ENCODE measurements around the gene SYNGR3.

SYNGR3 gene

DNA sequence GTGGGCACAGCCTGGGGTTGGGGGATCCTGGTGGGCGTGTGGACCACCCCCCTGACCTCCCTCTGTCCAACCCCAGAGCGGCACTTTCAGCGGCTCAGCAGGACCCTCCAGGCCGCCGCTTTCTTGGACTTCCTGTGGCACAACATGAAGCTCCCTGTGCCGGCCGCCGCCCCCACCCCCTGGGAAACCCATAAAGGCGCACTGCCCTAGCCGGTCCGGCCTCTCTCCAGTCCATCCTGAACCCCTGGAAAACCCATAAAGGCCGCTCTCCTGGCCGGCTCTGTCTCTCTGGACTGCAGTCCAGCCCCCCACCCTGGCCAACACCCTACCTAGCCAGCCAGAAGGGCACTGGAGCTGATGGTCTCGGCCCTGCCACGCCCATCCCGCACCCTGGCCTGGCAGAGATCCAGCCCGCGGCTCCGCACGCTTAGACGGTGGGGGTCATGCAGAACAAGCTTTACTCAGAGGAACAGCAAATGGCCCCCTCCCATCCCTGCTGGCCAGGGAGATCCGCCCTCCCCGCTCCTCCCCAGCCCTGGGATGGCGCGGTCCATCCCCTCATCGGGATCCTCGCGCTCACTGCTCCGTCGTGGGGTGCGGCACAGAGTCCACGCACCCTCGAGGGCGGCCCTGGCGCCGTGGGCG lies 11.2 kb upstream of the SYNGR3 start:
- Mint-ChIP-seq H3K27me3 (peaks cover 11% of the 10 kb centered on the region), H3K27ac (no peak overlapping the region), H3K4me1 (peaks cover 8% of the 10 kb centered on the region), H3K4me3 (no peak overlapping the region), H3K36me3 (peaks cover 25% of the 10 kb centered on the region), H3K9me3 (no peaks in the 10 kb centered on the region)
- ATAC-seq (ENCODE audit: low read depth) (no peak), DNase-seq (ENCODE audit: low spot score in 2 of 2) (no peak)

DNA sequence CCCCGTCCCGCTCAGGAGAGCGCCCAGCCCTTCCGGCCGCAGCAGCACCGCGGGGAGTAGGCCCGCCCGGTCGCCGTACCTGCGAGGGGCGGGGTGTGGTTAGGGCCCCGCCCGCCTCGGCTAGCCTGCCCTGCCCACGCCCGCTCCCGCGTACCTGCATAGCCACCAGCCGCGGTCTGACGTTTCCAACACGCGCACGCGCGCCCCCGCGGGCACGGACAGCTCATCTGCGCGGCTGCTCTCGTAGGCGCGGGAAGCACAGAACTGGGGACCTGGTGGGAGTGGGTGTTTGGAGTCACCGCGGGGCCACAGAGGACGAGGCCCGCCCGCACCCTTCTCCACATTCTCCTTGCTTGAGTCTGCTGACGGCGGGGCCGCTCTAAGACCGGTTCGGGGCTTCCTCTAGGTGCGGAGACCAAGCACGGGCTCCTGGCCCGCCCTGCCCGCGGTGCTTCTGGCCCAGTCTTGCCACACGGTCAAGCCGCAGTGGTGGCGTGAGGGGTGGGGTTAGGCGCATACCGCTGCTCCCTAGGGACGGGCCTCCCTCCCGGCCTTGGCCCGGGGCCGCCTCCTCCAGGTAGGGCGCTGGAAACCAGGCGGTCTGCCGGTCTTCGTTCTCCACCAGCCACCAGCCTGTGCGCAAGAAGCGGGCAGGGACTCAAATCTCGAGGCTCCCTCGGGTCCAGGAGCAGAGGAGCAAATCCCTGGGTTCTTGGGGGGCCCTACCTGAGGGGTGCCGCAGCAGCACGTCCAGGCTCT lies 10.3 kb upstream of the SYNGR3 start:
- ATAC-seq (ENCODE audit: low read depth) (peak; percentile 16), DNase-seq (ENCODE audit: low spot score in 2 of 2) (peak; percentile 27 to 37)
- H3K4me1 Mint-ChIP-seq, result peaks cover 8% of the 10 kb centered on the region
- no peak overlapping the region for H3K4me3 Mint-ChIP-seq
- no peak overlapping the region for H3K27ac Mint-ChIP-seq
- H3K9me3 Mint-ChIP-seq, result no peaks in the 10 kb centered on the region
- H3K27me3 Mint-ChIP-seq, result peaks cover 11% of the 10 kb centered on the region
- peaks cover 25% of the 10 kb centered on the region for H3K36me3 Mint-ChIP-seq

DNA sequence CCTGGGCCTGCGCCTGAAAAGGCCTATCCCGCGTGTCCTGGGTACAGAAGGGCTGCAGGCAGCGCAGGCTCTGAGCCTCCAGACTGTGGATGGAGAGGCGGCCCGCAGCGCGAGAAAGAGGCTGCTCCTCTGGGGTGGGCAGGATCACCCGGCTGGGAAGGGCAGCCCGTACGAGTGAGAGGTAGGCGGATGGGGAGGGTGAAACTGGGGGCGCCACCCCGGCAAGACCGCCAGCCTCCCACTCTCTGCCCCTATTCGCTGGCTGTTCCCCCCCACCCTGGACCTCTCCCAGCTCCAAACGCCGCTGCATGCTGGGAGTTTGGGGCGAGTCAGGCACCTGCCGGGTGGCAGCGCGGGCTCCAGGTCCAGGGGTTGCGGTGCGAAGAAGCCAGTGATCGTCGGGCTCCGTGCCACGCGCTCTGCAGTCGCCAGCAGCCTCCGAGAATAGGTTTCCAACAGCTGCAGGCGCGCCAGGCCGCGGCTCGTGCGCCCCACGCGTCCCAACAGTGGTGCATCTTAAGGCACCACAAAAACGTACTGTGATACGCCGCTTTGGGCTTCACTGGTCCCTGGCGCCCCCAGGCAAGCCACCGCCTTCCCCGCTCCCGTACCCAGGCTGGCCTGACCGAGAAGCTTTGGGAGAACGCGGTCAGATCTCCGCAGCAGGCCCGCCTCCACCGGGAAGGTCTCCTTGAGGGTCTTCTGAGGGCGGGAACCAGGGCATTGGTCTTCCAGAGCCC lies 9.6 kb upstream of the SYNGR3 start:
- Mint-ChIP-seq H3K9me3 (no peaks in the 10 kb centered on the region), H3K36me3 (peaks cover 19% of the 10 kb centered on the region), H3K4me3 (peak overlapping the region; percentile 14), H3K27me3 (peaks cover 11% of the 10 kb centered on the region), H3K4me1 (peaks cover 13% of the 10 kb centered on the region), H3K27ac (no peak overlapping the region)
- DNase-seq (ENCODE audit: low spot score in 2 of 2) (no peak), ATAC-seq (ENCODE audit: low read depth) (no peak)

DNA sequence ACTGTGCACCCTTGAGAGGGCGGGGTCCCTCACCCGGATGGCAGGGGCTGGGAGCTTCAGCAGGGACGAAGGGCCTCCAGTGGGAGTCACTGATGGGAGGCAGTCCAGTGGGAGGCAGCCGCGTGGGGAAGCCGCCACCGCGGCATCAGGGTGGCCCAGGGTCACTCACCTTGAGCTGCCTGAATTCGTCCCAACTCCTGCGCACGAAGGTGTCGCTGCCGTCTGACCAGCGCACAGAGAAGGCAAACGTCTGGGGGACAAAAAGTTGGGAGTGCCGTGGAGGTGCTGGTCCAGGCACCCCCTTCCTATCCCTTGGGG lies 9.0 kb upstream of the SYNGR3 start:
- ATAC-seq (ENCODE audit: low read depth) (no peak), DNase-seq (ENCODE audit: low spot score in 2 of 2) (no peak)
- H3K36me3 Mint-ChIP-seq, result peaks cover 19% of the 10 kb centered on the region
- H3K27ac Mint-ChIP-seq, result no peak overlapping the region
- H3K4me1 Mint-ChIP-seq, result peaks cover 13% of the 10 kb centered on the region
- no peaks in the 10 kb centered on the region for H3K9me3 Mint-ChIP-seq
- peaks cover 11% of the 10 kb centered on the region for H3K27me3 Mint-ChIP-seq
- no peak overlapping the region for H3K4me3 Mint-ChIP-seq

DNA sequence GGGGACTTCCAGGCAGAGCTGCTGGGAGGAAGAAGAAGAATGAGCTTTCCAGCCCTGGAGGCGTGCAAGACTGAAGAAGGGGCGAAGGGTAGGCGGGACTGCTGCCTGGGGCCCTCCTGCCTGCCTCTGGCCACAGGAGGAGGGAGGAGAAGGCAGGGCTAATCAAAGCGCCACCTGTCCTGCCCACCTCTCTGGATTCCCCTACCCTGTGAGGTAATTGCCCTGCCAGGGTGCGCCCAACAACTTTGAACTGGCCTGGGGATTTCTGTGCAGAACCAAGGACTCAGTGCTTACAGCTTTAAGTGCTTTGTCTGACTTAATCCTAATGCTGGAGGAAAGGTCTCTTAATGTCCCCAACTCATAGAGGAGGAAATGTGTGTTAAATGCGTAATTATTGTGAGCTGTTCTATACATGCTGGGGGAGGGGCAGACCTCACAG lies 8.4 kb upstream of the SYNGR3 start, which contains the start of gene NOXO1:
Gene NOXO1, minus strand, starts transcription at position 72 of the 439 bp plus-strand sequence. CDS start 290 bp downstream, outside the sequence.
- Mint-ChIP-seq H3K9me3 (no peaks in the 10 kb centered on the region), H3K36me3 (peaks cover 16% of the 10 kb centered on the region), H3K4me1 (peaks cover 13% of the 10 kb centered on the region), H3K27me3 (peaks cover 11% of the 10 kb centered on the region), H3K4me3 (peak within 1 kb of the TSS; percentile 14), H3K27ac (peak within 1 kb of the TSS; percentile 15)
- peak; percentile 53 for ATAC-seq (ENCODE audit: low read depth)
- DNase-seq (ENCODE audit: low spot score in 2 of 2), result no peak

DNA sequence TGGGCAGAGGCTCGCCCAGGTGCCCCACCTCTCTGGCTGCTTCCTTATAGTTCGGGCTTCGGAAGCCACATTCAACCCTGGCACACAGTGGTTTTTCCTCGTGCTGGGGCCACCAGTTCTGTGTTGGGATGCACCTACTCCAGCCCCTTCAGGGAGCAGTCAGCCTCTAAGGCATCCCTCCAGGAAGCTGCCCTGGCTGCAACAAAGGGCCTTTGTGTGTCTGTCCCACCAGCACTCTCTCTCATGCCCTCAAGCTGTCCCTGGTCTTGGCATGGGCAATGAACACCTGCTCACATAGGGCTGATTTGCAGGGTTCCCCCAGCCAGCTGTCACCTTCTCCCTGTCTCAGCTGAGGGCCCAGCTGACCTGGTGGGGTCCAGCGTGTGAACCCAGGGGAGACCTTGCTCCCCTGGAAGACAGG lies 7.7 kb upstream of the SYNGR3 start:
- H3K27me3 Mint-ChIP-seq, result peaks cover 11% of the 10 kb centered on the region
- DNase-seq (ENCODE audit: low spot score in 2 of 2), result no peak
- H3K36me3 Mint-ChIP-seq, result peaks cover 22% of the 10 kb centered on the region
- no peak overlapping the region for H3K27ac Mint-ChIP-seq
- H3K4me1 Mint-ChIP-seq, result peaks cover 13% of the 10 kb centered on the region
- H3K9me3 Mint-ChIP-seq, result no peaks in the 10 kb centered on the region
- H3K4me3 Mint-ChIP-seq, result no peak overlapping the region
- no peak for ATAC-seq (ENCODE audit: low read depth)

DNA sequence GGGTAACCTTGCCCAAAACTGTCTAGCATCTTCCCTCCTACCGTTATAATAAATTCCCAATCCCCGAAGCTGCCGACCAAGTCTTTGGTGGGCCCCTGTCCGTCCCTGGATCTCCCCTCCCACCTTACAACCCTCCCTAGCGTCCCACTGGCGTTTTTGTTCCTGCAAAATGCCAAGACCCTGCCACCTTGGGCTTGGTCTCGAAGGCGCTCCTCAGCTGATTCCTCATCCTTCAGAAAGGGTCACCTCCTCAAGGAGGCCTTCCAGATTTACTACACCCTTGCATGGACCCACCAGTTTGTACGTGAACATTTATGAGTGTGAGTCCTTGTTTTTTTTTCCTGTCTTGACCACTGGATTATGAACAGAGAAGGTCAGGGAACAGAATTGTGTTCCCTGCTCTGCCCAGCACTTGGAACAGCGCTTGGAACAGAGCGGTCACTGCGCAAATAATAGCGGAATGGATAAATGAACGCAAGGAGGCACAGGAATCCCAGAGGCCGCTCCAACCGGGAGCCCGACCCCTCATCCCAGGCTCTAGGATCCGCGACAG lies 6.7 kb upstream of the SYNGR3 start:
- Mint-ChIP-seq H3K36me3 (peaks cover 15% of the 10 kb centered on the region), H3K9me3 (no peaks in the 10 kb centered on the region), H3K27ac (no peak overlapping the region), H3K4me3 (peak overlapping the region; percentile 80), H3K27me3 (peaks cover 9% of the 10 kb centered on the region), H3K4me1 (peaks cover 13% of the 10 kb centered on the region)
- ATAC-seq (ENCODE audit: low read depth), result no peak
- no peak for DNase-seq (ENCODE audit: low spot score in 2 of 2)

DNA sequence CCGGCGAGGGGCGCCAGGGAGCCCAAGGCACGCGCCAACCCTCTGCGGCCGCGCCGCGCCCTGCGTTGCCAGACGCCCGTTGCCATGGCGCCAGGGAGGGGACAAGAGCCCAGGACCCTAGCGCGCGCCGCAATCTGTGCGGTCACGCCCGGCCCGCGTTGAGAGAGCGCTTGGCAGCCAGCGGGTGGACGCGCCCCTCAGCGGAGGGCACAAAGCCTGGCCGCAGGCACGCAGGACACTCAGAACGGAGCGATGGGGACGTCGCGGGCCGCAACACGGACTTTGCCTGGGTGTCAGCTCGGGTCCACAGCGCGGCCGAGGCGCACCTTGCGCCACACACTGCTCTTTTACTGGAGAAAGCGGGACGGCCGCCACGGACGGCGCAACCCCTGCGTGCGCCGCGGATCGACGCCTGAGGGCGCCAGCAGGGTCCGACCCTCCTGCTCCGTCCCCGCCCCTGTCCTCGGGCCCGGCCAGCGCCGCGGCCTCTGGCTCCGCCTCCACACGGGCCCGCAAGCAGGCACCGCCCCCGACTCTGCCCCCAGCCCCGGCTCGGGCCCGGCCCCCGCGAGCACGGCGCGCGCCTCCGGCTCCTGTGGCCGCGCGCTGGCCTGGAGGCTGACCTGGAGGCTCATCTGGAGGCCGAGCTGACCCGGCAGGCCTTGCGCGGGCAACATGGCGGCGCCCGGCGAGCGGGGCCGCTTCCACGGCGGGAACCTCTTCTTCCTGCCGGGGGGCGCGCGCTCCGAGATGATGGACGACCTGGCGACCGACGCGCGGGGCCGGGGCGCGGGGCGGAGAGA lies 6.0 kb upstream of the SYNGR3 start, which contains the start of gene GFER:
Gene GFER, plus strand, starts transcription at position 650 of the 803 bp plus-strand sequence. Its CDS starts 26 bp downstream, at position 676.
- peaks cover 12% of the 10 kb centered on the region for H3K36me3 Mint-ChIP-seq
- H3K4me3 Mint-ChIP-seq, result peak within 1 kb of the TSS; percentile 80
- no peaks in the 10 kb centered on the region for H3K9me3 Mint-ChIP-seq
- peaks cover 9% of the 10 kb centered on the region for H3K27me3 Mint-ChIP-seq
- ATAC-seq (ENCODE audit: low read depth) (peak; percentile 62), DNase-seq (ENCODE audit: low spot score in 2 of 2) (peak; percentile 53 to 74)
- peak within 1 kb of the TSS; percentile 74 for H3K27ac Mint-ChIP-seq
- peaks cover 15% of the 10 kb centered on the region for H3K4me1 Mint-ChIP-seq

DNA sequence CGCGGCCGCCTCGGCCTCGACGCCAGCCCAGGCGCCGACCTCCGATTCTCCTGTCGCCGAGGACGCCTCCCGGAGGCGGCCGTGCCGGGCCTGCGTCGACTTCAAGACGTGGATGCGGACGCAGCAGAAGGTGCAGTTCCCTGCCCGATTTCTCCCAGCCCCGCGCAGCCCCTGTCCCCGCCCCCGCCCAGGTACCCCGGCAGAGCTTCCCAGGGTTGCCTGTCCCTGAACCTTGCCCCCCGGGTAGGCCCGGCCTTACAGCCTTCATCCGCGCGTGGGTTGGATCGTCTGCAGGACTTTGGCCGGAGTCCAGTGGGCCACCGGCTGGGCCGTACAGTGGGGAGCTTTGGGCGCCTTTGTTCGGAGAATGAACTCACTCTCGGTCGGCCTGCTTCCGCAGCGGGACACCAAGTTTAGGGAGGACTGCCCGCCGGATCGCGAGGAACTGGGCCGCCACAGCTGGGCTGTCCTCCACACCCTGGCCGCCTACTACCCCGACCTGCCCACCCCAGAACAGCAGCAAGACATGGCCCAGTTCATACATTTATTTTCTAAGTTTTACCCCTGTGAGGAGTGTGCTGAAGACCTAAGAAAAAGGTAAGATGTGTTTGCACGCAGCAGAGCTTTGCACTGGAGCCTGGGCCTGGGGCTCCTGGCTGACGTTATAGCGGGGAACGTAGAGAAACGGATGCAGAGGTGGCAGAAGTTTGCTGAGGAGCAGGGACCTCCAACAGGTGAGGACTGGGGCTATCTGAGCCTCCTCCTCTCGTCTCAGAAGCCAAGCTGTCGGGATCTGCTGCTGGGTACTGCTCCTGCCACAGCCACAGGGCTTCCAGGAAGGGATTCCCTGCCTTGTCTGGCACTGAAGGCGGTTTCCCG lies 5.2 kb upstream of the SYNGR3 start:
- Mint-ChIP-seq H3K9me3 (no peaks in the 10 kb centered on the region), H3K36me3 (peaks cover 10% of the 10 kb centered on the region), H3K27ac (peak overlapping the region; percentile 74), H3K4me3 (peak overlapping the region; percentile 78), H3K4me1 (peaks cover 19% of the 10 kb centered on the region), H3K27me3 (peaks cover 9% of the 10 kb centered on the region)
- DNase-seq (ENCODE audit: low spot score in 2 of 2) (no peak), ATAC-seq (ENCODE audit: low read depth) (peak; percentile 25)

DNA sequence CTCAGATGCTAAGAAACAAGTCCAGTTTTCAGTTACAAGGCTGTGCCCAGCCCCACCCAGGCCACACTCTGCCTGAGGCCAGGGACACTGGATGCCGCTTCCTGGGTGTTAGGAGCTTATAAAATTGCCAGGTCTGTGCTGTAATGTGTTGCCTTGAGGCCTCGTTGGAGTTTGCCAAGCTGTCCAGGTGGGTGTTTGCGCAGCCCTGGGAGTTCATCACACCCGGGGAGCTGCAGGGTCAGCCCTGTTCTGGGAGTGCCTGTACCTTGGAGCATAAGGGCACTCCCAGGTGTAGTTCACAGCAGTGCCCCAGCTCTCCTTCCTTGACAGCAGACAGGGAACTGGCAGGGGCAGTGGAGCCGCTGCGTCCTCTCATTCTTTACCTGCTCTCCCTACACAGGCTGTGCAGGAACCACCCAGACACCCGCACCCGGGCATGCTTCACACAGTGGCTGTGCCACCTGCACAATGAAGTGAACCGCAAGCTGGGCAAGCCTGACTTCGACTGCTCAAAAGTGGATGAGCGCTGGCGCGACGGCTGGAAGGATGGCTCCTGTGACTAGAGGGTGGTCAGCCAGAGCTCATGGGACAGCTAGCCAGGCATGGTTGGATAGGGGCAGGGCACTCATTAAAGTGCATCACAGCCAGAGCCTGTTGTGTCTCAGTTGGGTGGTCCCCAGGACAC lies 4.2 kb upstream of the SYNGR3 start:
- Mint-ChIP-seq H3K27ac (no peak overlapping the region), H3K27me3 (peaks cover 9% of the 10 kb centered on the region), H3K4me1 (peaks cover 19% of the 10 kb centered on the region), H3K36me3 (peaks cover 10% of the 10 kb centered on the region), H3K9me3 (no peaks in the 10 kb centered on the region), H3K4me3 (peak overlapping the region; percentile 78)
- DNase-seq (ENCODE audit: low spot score in 2 of 2), result no peak
- ATAC-seq (ENCODE audit: low read depth), result no peak

DNA sequence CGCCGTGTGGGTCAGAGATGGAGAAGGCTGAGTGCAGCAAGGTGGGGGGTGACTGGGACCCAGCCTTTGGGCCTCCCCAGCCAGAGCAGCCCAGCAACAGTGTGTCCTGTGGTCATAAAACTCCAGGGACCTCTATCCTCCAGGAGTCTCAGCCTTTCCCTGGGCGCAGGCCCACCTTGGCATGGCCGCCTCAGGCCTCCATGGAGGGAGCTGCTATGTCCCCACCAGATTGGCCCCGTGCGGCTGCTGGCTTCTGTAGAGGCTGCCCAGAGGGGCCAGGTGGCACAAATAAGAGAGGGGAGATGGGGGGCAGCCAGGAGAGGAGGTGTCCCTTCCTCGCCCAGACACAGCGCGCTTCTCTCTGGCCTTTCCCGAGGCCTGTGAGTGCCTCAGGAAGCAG lies 2.6 kb upstream of the SYNGR3 start:
- H3K27me3 Mint-ChIP-seq, result peaks cover 6% of the 10 kb centered on the region
- ATAC-seq (ENCODE audit: low read depth) (no peak), DNase-seq (ENCODE audit: low spot score in 2 of 2) (no peak)
- no peak overlapping the region for H3K4me3 Mint-ChIP-seq
- H3K36me3 Mint-ChIP-seq, result peaks cover 10% of the 10 kb centered on the region
- H3K9me3 Mint-ChIP-seq, result no peaks in the 10 kb centered on the region
- H3K4me1 Mint-ChIP-seq, result peaks cover 24% of the 10 kb centered on the region
- no peak overlapping the region for H3K27ac Mint-ChIP-seq

DNA sequence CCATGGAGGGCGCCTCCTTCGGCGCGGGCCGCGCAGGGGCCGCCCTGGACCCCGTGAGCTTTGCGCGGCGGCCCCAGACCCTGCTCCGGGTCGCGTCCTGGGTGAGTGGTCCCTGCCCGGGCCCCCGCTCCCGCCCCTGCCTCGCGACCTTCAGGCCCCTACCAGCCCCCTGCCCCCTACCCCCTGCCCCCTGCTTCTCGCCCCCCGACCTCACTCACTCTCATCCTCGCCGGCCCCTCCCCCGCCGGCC lies 256 bp downstream of the SYNGR3 start:
- Mint-ChIP-seq H3K36me3 (peaks cover 10% of the 10 kb centered on the region), H3K9me3 (no peaks in the 10 kb centered on the region), H3K27me3 (no peaks in the 10 kb centered on the region), H3K4me1 (peaks cover 18% of the 10 kb centered on the region), H3K4me3 (peak overlapping the region; percentile 90), H3K27ac (peak overlapping the region; percentile 95)
- ATAC-seq (ENCODE audit: low read depth) (no peak), DNase-seq (ENCODE audit: low spot score in 2 of 2) (no peak)
